IMR-90 (cell line): ENCODE data around the gene MMP24.

Experiments used
- BHLHE40 ChIP-seq: fragments of 150-350 bp; IDR thresholded peaks from 2 replicates; pipeline ENCODE4 v1.6.1; 2016; ENCODE audit warnings: mild to moderate bottlenecking, low read depth, low read length
- CHD1 ChIP-seq: IDR thresholded peaks from 2 replicates; pipeline ENCODE4 v1.6.1; 2012; ENCODE audit warnings: low read depth, low read length, improper control_type of control experiment
- MAFK ChIP-seq: IDR thresholded peaks from 2 replicates; pipeline ENCODE4 v1.6.1; 2012; ENCODE audit warnings: low read depth, low read length, improper control_type of control experiment
- MAZ ChIP-seq: IDR thresholded peaks from 2 replicates; pipeline ENCODE4 v1.6.1; 2012; ENCODE audit warnings: low read depth, mild to moderate bottlenecking, low read length, improper control_type of control experiment, moderate library complexity, borderline replicate concordance
- MXI1 ChIP-seq: IDR thresholded peaks from 2 replicates; pipeline ENCODE4 v1.6.1; 2012; ENCODE audit warnings: low read depth, mild to moderate bottlenecking, low read length, moderate library complexity, borderline replicate concordance
- POLR2A ChIP-seq: IDR thresholded peaks from 2 replicates; pipeline ENCODE4 v1.6.1; 2012; ENCODE audit warnings: mild to moderate bottlenecking, low read depth, low read length
- RAD21 ChIP-seq: IDR thresholded peaks from 2 replicates; pipeline ENCODE4 v1.6.1; 2012; ENCODE audit warnings: low read length, improper control_type of control experiment
- RCOR1 ChIP-seq: IDR thresholded peaks from 2 replicates; pipeline ENCODE4 v1.6.1; 2012; ENCODE audit warnings: mild to moderate bottlenecking, low read length, improper control_type of control experiment; ENCODE audit not compliant: insufficient replicate concordance
- SMC3 ChIP-seq: fragments of 150-350 bp; IDR thresholded peaks from 2 replicates; pipeline ENCODE4 v1.6.1; 2016; ENCODE audit warnings: low read depth, mild to moderate bottlenecking, antibody characterized with exemption, low read length, moderate library complexity
- USF2 ChIP-seq: fragments of 150-350 bp; IDR thresholded peaks from 2 replicates; pipeline ENCODE4 v1.6.1; 2017; ENCODE audit warnings: mild to moderate bottlenecking, antibody characterized with exemption, low read length, low read depth
- TF ChIP-seq, protein P1 (sequence below): conservative IDR thresholded peaks from 2 replicates; pipeline ENCODE4 v1.5.1; 2012; ENCODE audit warnings: mild to moderate bottlenecking, low read depth, low read length, improper control_type of control experiment

DNA sequence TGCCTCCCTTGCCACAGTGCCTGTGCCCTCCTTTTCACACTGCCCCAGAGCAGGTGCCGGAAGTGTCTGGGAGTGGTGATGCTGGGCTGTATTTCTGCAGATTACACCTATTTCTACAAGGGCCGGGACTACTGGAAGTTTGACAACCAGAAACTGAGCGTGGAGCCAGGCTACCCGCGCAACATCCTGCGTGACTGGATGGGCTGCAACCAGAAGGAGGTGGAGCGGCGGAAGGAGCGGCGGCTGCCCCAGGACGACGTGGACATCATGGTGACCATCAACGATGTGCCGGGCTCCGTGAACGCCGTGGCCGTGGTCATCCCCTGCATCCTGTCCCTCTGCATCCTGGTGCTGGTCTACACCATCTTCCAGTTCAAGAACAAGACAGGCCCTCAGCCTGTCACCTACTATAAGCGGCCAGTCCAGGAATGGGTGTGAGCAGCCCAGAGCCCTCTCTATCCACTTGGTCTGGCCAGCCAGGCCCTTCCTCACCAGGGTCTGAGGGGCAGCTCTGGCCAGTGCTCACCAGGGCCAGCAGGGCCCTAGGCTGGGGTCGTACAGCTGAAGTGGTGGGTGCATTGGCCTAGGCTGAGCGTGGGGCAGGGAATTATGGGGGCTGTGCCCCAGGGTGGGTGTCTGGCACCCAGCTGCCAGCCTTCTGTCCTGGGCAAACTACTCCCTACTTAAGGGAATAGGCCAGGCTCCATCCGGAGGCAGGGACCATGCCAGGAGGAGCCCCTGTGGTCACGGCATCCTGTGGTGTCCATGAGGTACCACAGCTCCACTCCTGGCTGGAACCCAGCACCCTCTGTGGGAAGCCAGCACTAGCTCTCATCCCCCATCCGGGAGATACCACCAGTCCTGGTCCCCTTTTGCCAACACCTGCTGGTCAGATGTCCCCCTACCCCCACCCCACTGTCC, 47.9 kb downstream of the MMP24 start:
- TF ChIP-seq, protein P1, sequence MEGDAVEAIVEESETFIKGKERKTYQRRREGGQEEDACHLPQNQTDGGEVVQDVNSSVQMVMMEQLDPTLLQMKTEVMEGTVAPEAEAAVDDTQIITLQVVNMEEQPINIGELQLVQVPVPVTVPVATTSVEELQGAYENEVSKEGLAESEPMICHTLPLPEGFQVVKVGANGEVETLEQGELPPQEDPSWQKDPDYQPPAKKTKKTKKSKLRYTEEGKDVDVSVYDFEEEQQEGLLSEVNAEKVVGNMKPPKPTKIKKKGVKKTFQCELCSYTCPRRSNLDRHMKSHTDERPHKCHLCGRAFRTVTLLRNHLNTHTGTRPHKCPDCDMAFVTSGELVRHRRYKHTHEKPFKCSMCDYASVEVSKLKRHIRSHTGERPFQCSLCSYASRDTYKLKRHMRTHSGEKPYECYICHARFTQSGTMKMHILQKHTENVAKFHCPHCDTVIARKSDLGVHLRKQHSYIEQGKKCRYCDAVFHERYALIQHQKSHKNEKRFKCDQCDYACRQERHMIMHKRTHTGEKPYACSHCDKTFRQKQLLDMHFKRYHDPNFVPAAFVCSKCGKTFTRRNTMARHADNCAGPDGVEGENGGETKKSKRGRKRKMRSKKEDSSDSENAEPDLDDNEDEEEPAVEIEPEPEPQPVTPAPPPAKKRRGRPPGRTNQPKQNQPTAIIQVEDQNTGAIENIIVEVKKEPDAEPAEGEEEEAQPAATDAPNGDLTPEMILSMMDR, result no peak
- no peak for TF ChIP-seq POLR2A
- no peak for TF ChIP-seq RAD21
- no peak for TF ChIP-seq MAFK
- no peak for TF ChIP-seq MAZ
- TF ChIP-seq USF2, result no peak
- no peak for TF ChIP-seq RCOR1
- TF ChIP-seq SMC3, result no peak
- TF ChIP-seq BHLHE40, result no peak
- TF ChIP-seq MXI1, result no peak
- TF ChIP-seq CHD1, result no peak
